GM19452 (cell line): ENCODE measurements around the gene FIBIN.
"Not testable (repeated sequence)": the region's sequence is repeated elsewhere in the genome, so short reads cannot be mapped to it uniquely, and the experiment has no call there.

Source experiments
- ATAC-seq: cut with Tn5 transposase; IDR thresholded peaks from one replicate; pipeline ENCODE4 v1.9.1; 2021; ENCODE audit not compliant: unreplicated experiment

FIBIN gene

GRCh38 chr11:26976389-26976788, 17.5 kb upstream of the FIBIN start:
- no peak for ATAC-seq

DNA sequence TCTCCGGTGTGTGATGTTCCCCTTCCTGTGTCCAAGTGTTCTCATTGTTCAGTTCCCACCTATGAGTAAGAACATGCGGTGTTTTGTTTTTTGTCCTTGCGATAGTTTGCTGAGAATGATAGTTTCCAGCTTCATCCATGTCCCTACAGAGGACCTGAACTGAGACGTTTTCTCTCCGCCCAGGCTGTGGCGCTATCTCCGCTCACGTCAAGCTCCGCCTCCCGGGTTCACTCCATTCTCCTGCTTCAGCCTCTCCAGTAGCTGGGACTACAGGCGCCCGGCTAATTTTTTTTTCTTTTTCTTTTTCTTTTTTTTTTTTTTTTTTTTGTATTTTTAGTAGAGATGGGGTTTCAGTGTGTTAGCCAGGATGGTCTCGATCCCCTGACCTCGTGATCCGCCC, 16.7 kb upstream of the FIBIN start:
- ATAC-seq: not testable (repeated sequence)

- ATAC-seq: no peak
These were observed 10.3 kb upstream of the FIBIN start for GRCh38 chr11:26983645-26984044.

GRCh38 chr11:26985470-26985869, 8.4 kb upstream of the FIBIN start:
- ATAC-seq: no peak

DNA sequence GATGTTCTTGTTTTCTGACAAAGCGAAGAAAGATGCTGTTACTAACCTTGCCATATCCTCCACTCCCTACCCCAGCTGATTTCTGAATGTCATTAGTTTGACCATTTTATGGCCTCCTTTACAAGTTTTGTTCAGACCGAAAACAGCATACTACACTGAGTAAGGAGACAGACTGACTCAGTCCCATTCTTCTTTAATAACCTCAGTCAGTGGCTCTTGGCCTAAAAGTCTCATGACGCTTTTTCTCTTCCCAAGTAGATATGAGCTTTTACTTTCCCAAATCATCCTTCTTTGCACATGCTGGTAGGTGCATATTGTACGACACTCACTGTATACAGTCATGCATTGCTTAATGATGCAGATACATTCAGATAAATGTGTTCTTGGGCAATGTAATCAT, 8.0 kb upstream of the FIBIN start:
- no peak for ATAC-seq

DNA sequence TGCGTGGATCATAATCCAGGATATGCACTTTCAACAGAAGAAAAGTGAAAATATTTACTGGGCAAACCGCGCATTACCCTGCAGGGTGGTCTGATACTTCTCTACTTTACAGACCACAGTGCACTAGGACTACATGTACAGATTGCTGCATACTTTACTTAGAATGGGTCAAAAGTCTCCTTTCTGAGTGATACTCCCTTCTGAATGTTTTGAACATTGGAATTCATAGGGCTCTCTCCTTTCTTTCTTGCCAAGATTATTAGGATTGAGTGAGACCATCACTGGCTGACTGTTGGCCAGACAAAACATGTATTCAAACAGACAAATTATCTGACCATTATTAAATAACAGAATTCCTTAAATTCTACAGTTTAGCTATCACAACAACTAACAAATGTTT, 6.6 kb upstream of the FIBIN start:
- ATAC-seq: no peak

DNA sequence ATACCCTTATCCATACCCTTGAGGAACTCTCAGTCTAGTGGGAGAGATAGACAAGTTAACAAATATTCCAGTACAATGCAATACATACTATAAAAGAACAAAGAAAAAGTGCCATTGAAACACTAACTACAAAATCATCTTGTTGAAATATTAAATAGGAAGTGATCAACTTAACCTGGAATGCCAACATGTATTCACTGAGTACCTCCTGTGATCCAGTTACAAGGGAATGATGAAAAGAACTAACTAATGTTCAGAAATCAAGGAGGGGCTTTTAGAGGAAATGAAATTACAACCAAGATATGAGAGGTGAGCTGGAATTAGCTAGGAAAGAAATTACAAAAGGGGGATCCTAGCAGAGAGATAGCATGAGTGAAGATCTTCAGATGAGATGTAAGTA, 6.2 kb upstream of the FIBIN start:
- ATAC-seq: no peak

DNA sequence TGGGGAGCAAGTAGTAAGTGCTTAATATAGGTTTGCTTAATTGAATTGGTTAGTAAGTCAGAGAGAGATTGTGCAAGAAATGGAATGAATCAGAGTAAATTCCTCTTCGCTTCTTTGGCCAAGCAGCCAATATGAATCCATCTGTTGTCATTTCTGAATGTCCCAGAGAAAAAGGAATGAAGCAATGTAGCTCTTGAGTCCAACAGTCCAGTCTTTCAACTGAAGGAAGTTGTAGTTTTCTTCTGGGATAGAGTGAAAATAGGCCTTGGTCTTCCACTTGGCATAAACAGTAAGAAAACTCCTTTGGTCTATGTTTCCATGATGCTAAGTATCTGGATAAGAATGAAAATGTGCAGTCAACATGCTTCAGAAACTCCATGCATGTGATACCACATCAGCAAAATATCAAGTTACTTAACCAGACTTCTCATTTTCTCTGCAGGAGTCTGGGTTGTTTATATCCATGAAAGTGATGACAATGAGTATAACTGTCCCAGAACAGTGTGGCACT, 1.8 kb upstream of the FIBIN start:
- ATAC-seq: no peak

DNA sequence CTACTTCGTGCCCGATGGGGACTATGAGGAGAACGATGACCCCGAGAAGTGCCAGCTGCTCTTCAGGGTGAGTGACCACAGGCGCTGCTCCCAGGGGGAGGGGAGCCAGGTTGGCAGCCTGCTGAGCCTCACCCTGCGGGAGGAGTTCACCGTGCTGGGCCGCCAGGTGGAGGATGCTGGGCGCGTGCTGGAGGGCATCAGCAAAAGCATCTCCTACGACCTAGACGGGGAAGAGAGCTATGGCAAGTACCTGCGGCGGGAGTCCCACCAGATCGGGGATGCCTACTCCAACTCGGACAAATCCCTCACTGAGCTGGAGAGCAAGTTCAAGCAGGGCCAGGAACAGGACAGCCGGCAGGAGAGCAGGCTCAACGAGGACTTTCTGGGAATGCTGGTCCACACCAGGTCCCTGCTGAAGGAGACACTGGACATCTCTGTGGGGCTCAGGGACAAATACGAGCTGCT, 751 bp downstream of the FIBIN start:
- ATAC-seq: no peak

DNA sequence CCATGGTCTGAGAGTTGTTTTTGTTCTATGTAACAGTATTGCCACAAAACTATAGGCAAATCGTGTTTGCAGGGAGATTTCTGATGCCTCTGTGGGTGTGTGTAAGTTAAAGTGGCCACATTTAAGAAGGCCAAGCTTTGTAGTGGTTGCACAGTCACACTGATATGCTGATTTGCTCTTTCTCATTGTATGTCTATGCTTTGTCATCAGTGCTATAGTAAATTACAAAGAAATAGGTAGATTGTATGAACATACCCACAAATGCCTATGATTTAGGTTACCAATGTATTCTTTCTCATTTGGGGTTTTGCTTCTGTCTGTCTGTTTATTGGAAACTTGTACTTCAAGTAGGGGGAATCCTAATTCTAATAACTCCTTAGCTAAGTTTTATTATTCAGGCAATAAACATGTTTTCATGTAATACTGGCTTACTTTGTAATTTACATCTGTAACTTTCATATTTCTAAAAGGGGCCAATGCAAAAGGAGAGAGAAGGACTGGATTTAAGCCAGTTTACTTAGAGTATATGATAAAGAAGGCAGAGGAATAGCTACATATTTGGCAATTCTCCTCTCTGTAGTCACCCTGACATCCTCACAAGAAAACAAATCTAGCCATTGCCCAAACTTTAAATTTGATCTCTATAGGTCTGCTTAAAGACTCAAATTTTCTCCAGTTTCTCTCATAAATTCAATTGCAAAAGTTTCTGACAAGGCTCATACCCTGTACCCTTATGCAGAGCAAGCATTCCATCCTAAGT, 2.0 kb downstream of the FIBIN start:
- ATAC-seq: no peak

- ATAC-seq: no peak
These were observed 3.5 kb downstream of the FIBIN start for GRCh38 chr11:26997378-26997777.

- ATAC-seq: not testable (repeated sequence)
These were observed 7.3 kb downstream of the FIBIN start for GRCh38 chr11:27001136-27001730.

DNA sequence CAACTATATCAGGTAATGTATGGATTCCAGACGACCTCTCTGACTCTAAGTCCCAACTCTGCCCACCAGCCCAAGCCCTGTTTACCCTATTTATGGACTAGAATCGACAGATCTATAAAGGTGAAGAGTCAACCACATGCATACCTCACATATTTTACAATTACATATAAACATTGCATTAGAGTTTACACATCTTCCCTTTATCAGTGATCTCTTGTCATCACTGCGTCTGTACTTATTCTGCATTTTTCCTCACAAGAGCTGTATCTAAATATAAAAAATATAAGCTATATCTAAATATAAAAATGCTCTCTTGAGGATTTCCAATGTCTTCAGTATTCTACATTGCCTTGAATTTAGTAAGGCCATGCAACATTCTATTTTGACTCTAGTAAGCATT, 8.5 kb downstream of the FIBIN start:
- ATAC-seq: no peak

- no peak for ATAC-seq
These were observed 8.9 kb downstream of the FIBIN start for GRCh38 chr11:27002838-27003237.

GRCh38 chr11:27004103-27004502, 10.2 kb downstream of the FIBIN start:
- no peak for ATAC-seq

GRCh38 chr11:27008811-27009535, 15.1 kb downstream of the FIBIN start:
- ATAC-seq: no peak

- no peak for ATAC-seq
These were observed 17.8 kb downstream of the FIBIN start for GRCh38 chr11:27011560-27012233.

DNA sequence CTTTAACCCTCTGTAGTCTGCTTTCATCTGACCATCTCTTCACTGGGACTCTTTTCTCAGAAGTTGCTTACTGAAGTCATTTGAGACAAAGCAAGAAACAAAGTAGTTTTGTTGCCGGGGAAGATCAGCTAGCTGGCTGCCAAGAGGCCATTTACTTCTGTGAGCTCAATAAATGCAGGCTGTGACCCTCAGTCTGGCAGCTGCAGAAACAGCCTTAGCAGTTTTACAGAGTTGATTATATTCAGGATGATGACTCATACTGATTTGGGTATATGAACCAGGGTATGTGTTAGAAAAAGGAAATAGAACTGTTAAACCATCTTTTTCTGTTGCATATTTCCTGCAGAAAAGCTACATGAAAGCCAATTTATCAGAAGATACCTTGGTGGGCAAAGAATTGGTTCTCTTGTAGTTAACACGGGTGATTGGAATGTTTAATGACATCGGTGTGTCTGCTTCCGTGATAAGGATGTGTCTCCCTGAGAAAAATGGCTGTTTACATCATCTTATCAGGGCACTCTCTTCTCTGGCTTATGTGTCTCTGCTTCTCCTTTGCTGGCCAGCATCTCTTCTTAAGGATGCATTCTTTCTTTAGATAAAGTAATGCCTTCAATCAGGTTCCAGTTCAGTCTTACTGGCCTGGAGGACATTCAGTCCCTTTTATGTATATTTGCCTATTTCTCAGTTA, 18.5 kb downstream of the FIBIN start:
- no peak for ATAC-seq

DNA sequence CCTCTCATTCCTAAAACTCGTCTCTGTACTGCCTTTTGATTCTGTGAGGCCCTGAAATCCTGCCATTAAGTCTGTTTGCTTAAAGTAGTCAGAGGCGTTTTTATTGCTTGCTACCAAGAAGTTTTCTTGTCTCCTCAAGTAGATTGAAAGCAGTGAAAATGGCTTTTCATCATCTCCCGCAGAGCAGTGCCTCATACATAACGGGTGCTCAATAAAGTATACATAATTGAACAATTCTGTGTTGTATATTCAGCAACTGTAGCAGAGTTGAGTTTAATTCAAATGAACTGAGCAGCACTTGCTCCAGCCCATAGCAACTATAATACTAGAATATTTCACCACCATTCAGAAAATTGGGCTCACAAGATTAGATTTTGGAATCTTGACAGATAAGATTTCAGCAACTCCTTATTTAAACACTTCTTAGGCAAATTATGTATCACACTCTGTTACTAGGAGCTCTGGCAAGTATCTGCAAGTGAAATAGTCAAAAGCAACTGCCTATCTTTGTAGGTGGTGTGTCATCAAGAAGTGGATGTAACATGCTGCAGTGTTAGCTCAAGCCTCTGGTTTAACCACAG, 20.0 kb downstream of the FIBIN start:
- ATAC-seq: no peak

DNA sequence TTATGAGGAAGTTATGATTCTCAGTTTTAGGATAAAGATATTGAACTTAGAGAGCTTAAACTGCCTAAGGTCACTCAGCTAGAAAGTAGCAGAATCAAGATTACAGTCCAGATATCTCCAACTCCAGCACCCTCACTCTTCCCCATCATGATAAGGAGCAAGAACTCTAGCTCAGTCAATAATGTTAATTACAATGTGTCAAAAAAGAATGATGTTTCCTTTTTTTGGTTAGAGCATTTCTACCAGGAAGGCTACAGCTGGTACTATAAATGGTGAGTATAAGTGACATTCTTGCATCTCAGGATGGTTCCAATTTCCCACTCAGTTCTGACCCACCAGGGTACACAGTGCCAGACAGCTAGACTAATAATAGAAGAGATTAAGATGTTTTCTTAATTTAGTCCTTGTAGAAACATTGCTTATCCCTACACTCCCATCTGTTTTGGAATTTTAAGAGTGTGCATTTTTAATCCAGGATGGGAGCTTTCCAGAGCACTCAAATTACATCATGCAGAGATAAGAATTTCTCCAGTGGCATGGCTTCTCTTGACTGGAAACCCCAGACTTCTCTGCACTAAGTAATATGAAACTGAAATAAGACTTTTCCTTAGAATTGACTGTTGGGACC, 25.1 kb downstream of the FIBIN start:
- ATAC-seq: no peak
